Mesenchymal stem cell (in vitro differentiated cells and primary cell): ENCODE results near the gene PHETA1.
"Not testable (repeated sequence)": the region's sequence is repeated elsewhere in the genome, so short reads cannot be mapped to it uniquely, and the experiment has no call there.

Experiments used
- DNase-seq: peaks from one replicate; pipeline ENCODE4 v3.0.0-alpha.2; 2013
- H2AFZ ChIP-seq: one replicate; pipeline ENCODE4 v1.6.1; 2013; ENCODE audit warnings: low read depth, mild to moderate bottlenecking, control low read depth, inconsistent platforms, low read length, moderate library complexity
- H2AK5ac ChIP-seq: 2 replicates; pipeline ENCODE4 v1.6.1; 2013; ENCODE audit warnings: low read length, moderate library complexity, mild to moderate bottlenecking, inconsistent platforms; ENCODE audit not compliant: severe bottlenecking
- H2BK120ac ChIP-seq: one replicate; pipeline ENCODE4 v1.6.1; 2013; ENCODE audit warnings: low read depth, mild to moderate bottlenecking, inconsistent platforms, low read length, moderate library complexity
- H2BK12ac ChIP-seq, 2 experiments: one replicate each; pipeline ENCODE4 v1.6.1; 2013; ENCODE audit warnings: inconsistent platforms in 2 of 2, low read length in 2 of 2, mild to moderate bottlenecking in 2 of 2, moderate library complexity in 2 of 2, control low read depth in 1 of 2
- H2BK15ac ChIP-seq: one replicate; pipeline ENCODE4 v1.6.1; 2013; ENCODE audit warnings: mild to moderate bottlenecking, low read depth, inconsistent platforms; ENCODE audit not compliant: poor library complexity, severe bottlenecking
- H2BK5ac ChIP-seq: 2 replicates; pipeline ENCODE4 v1.6.1; 2013; ENCODE audit warnings: low read depth, mild to moderate bottlenecking, low read length, control low read depth, inconsistent platforms; ENCODE audit not compliant: poor library complexity, severe bottlenecking
- H3K14ac ChIP-seq, 2 experiments: one replicate each; pipeline ENCODE4 v1.6.1; 2013; ENCODE audit warnings: inconsistent platforms in 2 of 2, low read length in 2 of 2, control low read depth in 1 of 2, mild to moderate bottlenecking in 1 of 2, moderate library complexity in 1 of 2
- H3K18ac ChIP-seq, 2 experiments: one replicate each; pipeline ENCODE4 v1.6.1; 2013; ENCODE audit warnings: inconsistent platforms in 2 of 2, low read length in 2 of 2, control low read depth in 1 of 2, low read depth in 1 of 2, mild to moderate bottlenecking in 1 of 2
- H3K23ac ChIP-seq, 2 experiments: one replicate each; pipeline ENCODE4 v1.6.1; 2013; ENCODE audit warnings: inconsistent platforms in 2 of 2, low read length in 2 of 2, mild to moderate bottlenecking in 2 of 2, moderate library complexity in 2 of 2, control low read depth in 1 of 2
- H3K27ac ChIP-seq: 2 replicates; pipeline ENCODE4 v1.5.1; 2013; ENCODE audit warnings: mild to moderate bottlenecking, moderate library complexity, low read length, control low read depth, inconsistent platforms; ENCODE audit not compliant: poor library complexity, severe bottlenecking
- H3K27me3 ChIP-seq, 2 experiments: 2 replicates each; pipeline versions ENCODE4 v1.6.1 to v1.7.0; 2013; ENCODE audit warnings: low read length in 2 of 2, mild to moderate bottlenecking in 2 of 2, moderate library complexity in 2 of 2, control low read depth in 1 of 2, inconsistent platforms in 1 of 2; ENCODE audit not compliant: control insufficient read depth in 1 of 2, insufficient read depth in 1 of 2
- H3K36me3 ChIP-seq, 2 experiments: 2 replicates each; pipeline versions ENCODE4 v1.6.1 to v1.7.0; 2013; ENCODE audit warnings: low read length in 2 of 2, control low read depth in 1 of 2, inconsistent platforms in 1 of 2, low read depth in 1 of 2, mild to moderate bottlenecking in 1 of 2; ENCODE audit not compliant: insufficient read depth in 2 of 2, control insufficient read depth in 1 of 2
- H3K4ac ChIP-seq, 2 experiments: one replicate each; pipeline ENCODE4 v1.6.1; 2013; ENCODE audit warnings: inconsistent platforms in 2 of 2, low read length in 2 of 2, mild to moderate bottlenecking in 2 of 2, moderate library complexity in 2 of 2, control low read depth in 1 of 2, low read depth in 1 of 2
- H3K4me1 ChIP-seq: 2 replicates; pipeline ENCODE4 v1.6.1; 2013; ENCODE audit warnings: low read depth, low read length, control low read depth; ENCODE audit not compliant: control insufficient read depth, insufficient read depth
- H3K4me2 ChIP-seq: 2 replicates; pipeline ENCODE4 v1.6.1; 2013; ENCODE audit warnings: low read length, mild to moderate bottlenecking, inconsistent platforms; ENCODE audit not compliant: poor library complexity, severe bottlenecking
- H3K4me3 ChIP-seq, 2 experiments: 2 replicates each; pipeline versions ENCODE4 v1.5.1 to v1.7.0; 2013; ENCODE audit warnings: low read length in 2 of 2, mild to moderate bottlenecking in 2 of 2, control low read depth in 1 of 2, low read depth in 1 of 2; ENCODE audit not compliant: insufficient read depth in 1 of 2
- H3K79me1 ChIP-seq: replicated peaks from 2 replicates; pipeline ENCODE4 v1.6.1; 2013; ENCODE audit warnings: mild to moderate bottlenecking, control low read depth, low read length, inconsistent platforms; ENCODE audit not compliant: poor library complexity, severe bottlenecking
- H3K9ac ChIP-seq: 2 replicates; pipeline ENCODE4 v1.7.0; 2013; ENCODE audit warnings: mild to moderate bottlenecking, low read length, moderate library complexity
- H3K9me3 ChIP-seq: 2 replicates; pipeline ENCODE4 v1.7.0; 2013; ENCODE audit warnings: mild to moderate bottlenecking, low read length; ENCODE audit not compliant: control insufficient read depth
- H4K8ac ChIP-seq: one replicate; pipeline ENCODE4 v1.6.1; 2013; ENCODE audit warnings: inconsistent platforms, mild to moderate bottlenecking, low read length, moderate library complexity
- H4K91ac ChIP-seq: one replicate; pipeline ENCODE4 v1.6.1; 2013; ENCODE audit warnings: mild to moderate bottlenecking, low read length, inconsistent platforms
- WGBS: methylation state at CpG from one replicate; pipeline ENCODE4 v1.1.7; 2013; ENCODE audit warnings: mixed read lengths; 5-methylcytosine and 5-hydroxymethylcytosine counted together

PHETA1 gene

DNA sequence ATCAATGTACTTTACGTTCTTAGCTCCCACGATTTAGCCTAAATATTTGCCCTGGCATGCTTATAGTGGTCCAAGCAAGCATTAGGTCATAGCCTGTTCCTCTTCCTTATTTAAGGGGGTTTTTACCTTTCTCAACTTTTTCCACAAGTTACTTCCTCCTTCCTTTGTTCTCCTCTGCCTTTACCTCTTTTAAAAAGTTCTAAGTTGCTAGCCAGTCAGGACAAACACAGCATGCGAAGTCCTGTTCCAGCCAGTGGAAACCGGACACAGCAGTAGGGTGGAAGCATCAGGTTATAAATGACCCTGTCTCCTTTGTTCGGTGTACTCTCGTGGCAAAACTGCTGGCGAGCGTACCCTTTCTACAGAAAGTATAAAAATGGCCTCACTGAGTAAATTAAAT, 28.2 kb downstream of the PHETA1 start:
- not testable (repeated sequence) for DNase-seq, H2BK5ac ChIP-seq

DNA sequence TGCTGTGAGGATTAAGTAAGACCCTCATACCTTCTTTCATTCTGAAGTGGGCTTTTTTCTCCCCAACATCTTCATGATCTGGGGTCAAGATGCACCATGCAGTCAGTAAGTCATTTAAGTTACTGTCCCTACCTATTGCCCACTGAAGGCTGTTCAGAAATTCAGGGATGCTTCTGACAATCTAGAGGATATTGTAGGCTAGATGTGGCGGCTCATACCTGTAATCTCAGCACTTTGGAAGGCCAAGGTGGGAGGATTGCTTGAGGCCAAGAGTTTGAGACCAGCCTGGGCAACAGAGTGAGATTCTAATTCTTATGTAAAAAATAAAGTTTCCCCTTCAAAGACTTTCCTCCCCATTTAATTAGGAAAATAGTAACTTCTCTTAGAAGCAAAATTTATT, 28.7 kb downstream of the PHETA1 start:
- Histone ChIP-seq H3K4me3 (no peak overlapping the region), H3K14ac (no peak overlapping the region), H2BK120ac (no peak overlapping the region), H3K23ac (no peak overlapping the region), H3K4me1 (no peaks in the 10 kb centered on the region), H4K8ac (no peak overlapping the region), H2BK15ac (no peak overlapping the region), H3K27ac (no peak overlapping the region), H3K27me3 (peaks cover 13 to 23% of the 10 kb centered on the region in 2 experiments), H3K4me2 (no peak overlapping the region), H3K9me3 (no peaks in the 10 kb centered on the region), H3K79me1 (no peaks in the 10 kb centered on the region), H2AFZ (no peak overlapping the region), H2BK12ac (no peak overlapping the region), H3K36me3 (no peaks in the 10 kb centered on the region), H3K9ac (no peak overlapping the region), H2AK5ac (no peak overlapping the region), H2BK5ac (no peak overlapping the region), H3K18ac (no peak overlapping the region), H4K91ac (no peak overlapping the region), H3K4ac (no peak overlapping the region)
- DNase-seq, result no peak
- WGBS, result 82% methylated on average over 1 of the region's 1 CpG

More for the DNA sequence above, 28.2 kb downstream of the PHETA1 start:
- H4K91ac ChIP-seq, H3K4me3 ChIP-seq, H3K9ac ChIP-seq, H3K4me2 ChIP-seq, H3K79me1 ChIP-seq, H2BK15ac ChIP-seq, H3K9me3 ChIP-seq, H3K18ac ChIP-seq, H3K14ac ChIP-seq, H2BK120ac ChIP-seq, H3K4ac ChIP-seq, H3K36me3 ChIP-seq, H2BK12ac ChIP-seq, H3K4me1 ChIP-seq, H4K8ac ChIP-seq, H3K23ac ChIP-seq, H2AFZ ChIP-seq, H2AK5ac ChIP-seq, H3K27ac ChIP-seq: not testable (repeated sequence)
- WGBS, result 97% methylated on average over 7 of the region's 8 CpGs
- peaks cover 13 to 23% of the 10 kb centered on the region in 2 experiments for H3K27me3 ChIP-seq

DNA sequence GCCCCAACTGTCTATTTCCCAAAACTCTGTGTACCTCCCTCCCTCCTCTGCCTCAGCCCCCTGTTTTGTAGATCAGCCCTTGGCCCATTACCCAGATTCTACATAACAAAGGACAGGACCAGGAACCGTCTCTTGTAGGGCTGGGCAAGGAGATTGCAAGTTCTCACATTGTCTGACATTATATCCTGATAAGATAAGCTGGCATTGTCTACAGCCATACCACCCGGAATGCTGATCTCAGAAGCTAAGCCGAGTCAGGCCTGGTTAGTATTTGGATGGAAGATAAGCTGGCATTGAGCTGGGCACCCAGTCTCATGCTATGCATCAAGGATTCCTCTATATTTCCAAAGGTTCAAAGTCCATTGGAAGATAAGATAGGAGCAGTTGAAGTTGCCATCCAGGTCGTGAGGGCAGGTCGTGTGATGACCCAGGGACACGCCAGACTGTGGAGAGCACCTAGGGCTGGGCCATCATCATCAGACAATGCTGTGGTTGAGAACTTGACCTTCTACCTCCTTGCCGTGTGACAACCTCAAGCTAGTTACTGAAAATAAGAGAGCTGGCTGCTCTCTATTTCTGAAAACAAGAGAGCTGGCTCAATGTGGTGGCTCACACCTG, 29.5 kb downstream of the PHETA1 start:
- 71% methylated on average over 7 of the region's 7 CpGs for WGBS
- Histone ChIP-seq H3K27me3 (peaks cover 16 to 26% of the 10 kb centered on the region in 2 experiments), H2BK12ac (no peak overlapping the region), H2AK5ac (no peak overlapping the region), H3K4ac (no peak overlapping the region), H3K23ac (no peak overlapping the region), H2BK15ac (no peak overlapping the region), H2BK120ac (no peak overlapping the region), H4K91ac (no peak overlapping the region), H2AFZ (no peak overlapping the region), H2BK5ac (no peak overlapping the region), H3K79me1 (no peaks in the 10 kb centered on the region), H3K9ac (no peak overlapping the region), H3K4me3 (no peak overlapping the region), H3K36me3 (no peaks in the 10 kb centered on the region), H3K4me2 (no peak overlapping the region), H3K4me1 (no peaks in the 10 kb centered on the region), H4K8ac (no peak overlapping the region), H3K14ac (no peak overlapping the region), H3K27ac (no peak overlapping the region), H3K18ac (no peak overlapping the region), H3K9me3 (no peaks in the 10 kb centered on the region)
- DNase-seq, result no peak

DNA sequence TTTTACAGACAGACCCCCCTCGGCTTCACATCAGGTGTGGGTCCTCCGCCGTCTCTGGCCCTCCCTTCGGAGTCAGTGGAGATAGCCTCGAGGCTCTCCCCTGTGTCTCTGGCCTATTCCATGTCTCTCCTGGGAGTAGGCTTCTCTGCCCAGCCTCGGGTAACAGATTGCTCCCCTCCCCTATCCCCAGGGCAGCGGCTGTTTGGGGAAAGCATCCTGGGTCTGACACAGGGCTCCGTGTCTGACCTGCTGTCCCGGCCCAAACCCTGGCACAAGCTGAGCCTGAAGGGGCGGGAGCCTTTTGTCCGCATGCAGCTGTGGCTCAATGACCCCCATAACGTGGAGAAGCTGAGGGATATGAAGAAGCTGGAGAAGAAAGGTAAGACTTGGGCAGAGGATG, 30.8 kb downstream of the PHETA1 start:
- no peak overlapping the region for H3K14ac ChIP-seq
- WGBS, result 85% methylated on average over 9 of the region's 12 CpGs
- H3K23ac ChIP-seq, result no peak overlapping the region

More for the DNA sequence above, 30.8 kb downstream of the PHETA1 start:
- Histone ChIP-seq H3K27me3 (peaks cover 16 to 35% of the 10 kb centered on the region in 2 experiments), H3K4me3 (no peak overlapping the region), H2BK15ac (no peak overlapping the region), H3K9me3 (no peaks in the 10 kb centered on the region), H3K27ac (no peak overlapping the region), H3K36me3 (no peaks in the 10 kb centered on the region), H4K91ac (no peak overlapping the region), H3K4ac (no peak overlapping the region), H2AFZ (no peak overlapping the region), H3K4me1 (no peaks in the 10 kb centered on the region), H2BK12ac (no peak overlapping the region), H2BK5ac (no peak overlapping the region), H3K18ac (no peak overlapping the region), H3K79me1 (no peaks in the 10 kb centered on the region), H3K9ac (no peak overlapping the region), H3K4me2 (no peak overlapping the region), H4K8ac (no peak overlapping the region), H2AK5ac (no peak overlapping the region), H2BK120ac (no peak overlapping the region)
- no peak for DNase-seq
